Parathyroid adenoma (tissue), 2 donors: ENCODE data around the gene KRT39.
"Not testable (repeated sequence)": the region's sequence is repeated elsewhere in the genome, so short reads cannot be mapped to it uniquely, and the experiment has no call there.

Experiments
- H2AFZ ChIP-seq: fragments of 300-600 bp; sonication (generic); one replicate; pipeline ENCODE4 v1.7.0; 2017; ENCODE audit warnings: antibody characterized with exemption, mild to moderate bottlenecking
- H3K27ac ChIP-seq: fragments of 300-600 bp; sonication (generic); one replicate; pipeline ENCODE4 v1.7.0; 2017
- H3K27me3 ChIP-seq: fragments of 300-600 bp; sonication (generic); one replicate; pipeline ENCODE4 v1.7.0; 2017; ENCODE audit warnings: low read length; ENCODE audit not compliant: control insufficient read depth, insufficient read depth
- H3K36me3 ChIP-seq: fragments of 300-600 bp; sonication (generic); one replicate; pipeline ENCODE4 v1.7.0; 2017; ENCODE audit warnings: low read length; ENCODE audit not compliant: control insufficient read depth, insufficient read depth
- H3K4me1 ChIP-seq: fragments of 300-600 bp; sonication (generic); one replicate; pipeline ENCODE4 v1.7.0; 2017; ENCODE audit warnings: control low read depth
- H3K4me2 ChIP-seq: fragments of 300-600 bp; sonication (generic); one replicate; pipeline ENCODE4 v1.7.0; 2017; ENCODE audit warnings: low read length
- H3K4me3 ChIP-seq: fragments of 300-600 bp; sonication (generic); one replicate; pipeline ENCODE4 v1.7.0; 2017; ENCODE audit warnings: low read depth, low read length
- H3K79me2 ChIP-seq: fragments of 300-600 bp; sonication (generic); one replicate; pipeline ENCODE4 v1.7.0; 2017; ENCODE audit warnings: control low read depth
- H3K9ac ChIP-seq: fragments of 300-600 bp; sonication (generic); one replicate; pipeline ENCODE4 v1.7.0; 2017; ENCODE audit warnings: mild to moderate bottlenecking
- H3K9me3 ChIP-seq: fragments of 300-600 bp; sonication (generic); one replicate; pipeline ENCODE4 v1.7.0; 2017; ENCODE audit warnings: low read length; ENCODE audit not compliant: control insufficient read depth
- CTCF ChIP-seq: fragments of 300-600 bp; sonication (generic); IDR thresholded peaks from one replicate; pipeline ENCODE4 v1.7.0; 2017; ENCODE audit warnings: antibody characterized with exemption, mild to moderate bottlenecking
- donor health status: primary hyperparathyroidism.

The KRT39 gene

GRCh38 chr17:40926341-40926740 is 40.4 kb downstream of the KRT39 start:
- H3K27ac ChIP-seq, result no peak overlapping the region
- no peak overlapping the region for H2AFZ ChIP-seq
- no peaks in the 10 kb centered on the region for H3K79me2 ChIP-seq
- H3K27me3 ChIP-seq, result no peaks in the 10 kb centered on the region
- H3K4me1 ChIP-seq, result no peaks in the 10 kb centered on the region
- no peak overlapping the region for H3K4me3 ChIP-seq
- no peak for TF ChIP-seq CTCF
- no peak overlapping the region for H3K9ac ChIP-seq
- H3K4me2 ChIP-seq, result no peak overlapping the region
- H3K9me3 ChIP-seq, result no peaks in the 10 kb centered on the region
- H3K36me3 ChIP-seq, result no peaks in the 10 kb centered on the region

GRCh38 chr17:40922239-40922638 is 44.5 kb downstream of the KRT39 start:
- no peak overlapping the region for H2AFZ ChIP-seq
- no peak overlapping the region for H3K27ac ChIP-seq
- TF ChIP-seq CTCF, result no peak
- H3K79me2 ChIP-seq, result no peaks in the 10 kb centered on the region
- no peaks in the 10 kb centered on the region for H3K9me3 ChIP-seq
- H3K4me1 ChIP-seq, result no peaks in the 10 kb centered on the region
- no peaks in the 10 kb centered on the region for H3K36me3 ChIP-seq
- no peak overlapping the region for H3K9ac ChIP-seq
- no peak overlapping the region for H3K4me2 ChIP-seq
- no peak overlapping the region for H3K4me3 ChIP-seq
- no peaks in the 10 kb centered on the region for H3K27me3 ChIP-seq

DNA sequence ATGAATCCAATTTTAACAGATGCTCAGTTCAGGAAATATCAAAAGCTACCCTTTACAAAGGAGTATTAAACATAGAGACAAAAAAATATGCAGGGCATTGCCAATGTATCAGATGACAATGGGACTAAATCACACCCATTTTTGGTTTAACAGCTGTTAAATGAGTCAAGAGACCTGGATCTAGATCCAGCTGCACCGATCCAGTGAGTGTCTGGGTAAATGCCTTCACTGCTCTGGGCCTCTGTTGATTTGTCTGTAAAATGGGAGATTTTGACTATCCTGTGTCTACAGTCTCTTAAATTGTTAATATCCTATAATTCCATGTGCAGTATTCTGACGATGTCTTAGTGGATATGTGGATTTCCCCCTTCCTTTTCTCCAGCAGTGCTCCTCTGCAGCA is 45.7 kb downstream of the KRT39 start:
- no peak overlapping the region for H2AFZ ChIP-seq
- H3K4me2 ChIP-seq, result no peak overlapping the region
- no peaks in the 10 kb centered on the region for H3K27me3 ChIP-seq
- no peak overlapping the region for H3K4me3 ChIP-seq
- no peaks in the 10 kb centered on the region for H3K36me3 ChIP-seq
- no peaks in the 10 kb centered on the region for H3K4me1 ChIP-seq
- H3K9ac ChIP-seq, result no peak overlapping the region
- TF ChIP-seq CTCF, result no peak
- no peak overlapping the region for H3K27ac ChIP-seq
- H3K9me3 ChIP-seq, result no peaks in the 10 kb centered on the region
- no peaks in the 10 kb centered on the region for H3K79me2 ChIP-seq

DNA sequence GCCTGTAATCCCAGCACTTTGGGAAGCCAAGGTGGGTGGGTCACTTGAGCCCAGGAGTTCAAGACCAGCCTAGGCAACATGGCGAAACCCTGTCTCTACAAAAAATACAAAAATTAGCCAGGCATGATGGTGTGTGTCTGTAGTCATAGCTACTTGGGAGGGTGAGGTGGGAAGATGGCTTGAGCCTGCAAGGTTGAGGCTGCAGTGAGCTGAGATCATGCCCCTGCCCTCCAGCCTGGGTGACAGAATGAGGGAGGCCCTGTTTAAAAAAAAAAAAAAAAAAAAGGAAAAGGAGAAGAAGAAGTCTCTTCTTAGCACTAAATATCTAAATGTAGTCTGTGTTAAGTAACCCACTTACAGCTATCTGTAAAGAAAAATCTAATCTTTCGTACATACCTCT is 49.6 kb downstream of the KRT39 start:
- H3K36me3 ChIP-seq, H3K4me2 ChIP-seq: not testable (repeated sequence)

DNA sequence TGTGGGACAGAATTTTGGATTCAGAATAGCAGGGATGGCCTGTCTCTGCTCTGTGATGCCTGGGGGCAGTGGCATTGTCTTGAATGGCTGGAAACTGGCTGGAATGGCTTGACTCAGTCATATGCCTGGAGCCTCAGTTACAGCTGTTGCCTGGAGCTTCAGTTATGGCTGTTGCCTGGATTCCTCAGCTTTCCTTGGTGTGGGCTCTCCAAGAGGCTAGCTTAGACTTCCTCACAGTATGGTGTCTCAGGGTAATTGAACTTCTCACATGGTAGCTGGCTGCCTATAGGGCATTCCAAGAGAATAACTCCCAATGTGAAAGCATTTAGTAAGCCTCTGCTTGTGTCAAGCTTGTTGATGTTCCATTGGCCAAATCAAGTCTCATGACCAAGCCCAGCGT is 50.4 kb downstream of the KRT39 start:
- no peak overlapping the region for H3K27ac ChIP-seq
- no peak overlapping the region for H3K4me3 ChIP-seq
- H3K9ac ChIP-seq, result no peak overlapping the region

More for the DNA sequence above, 49.6 kb downstream of the KRT39 start:
- not testable (repeated sequence) for H2AFZ ChIP-seq, H3K27me3 ChIP-seq, H3K9me3 ChIP-seq, H3K4me3 ChIP-seq, H3K9ac ChIP-seq, H3K4me1 ChIP-seq, H3K27ac ChIP-seq, H3K79me2 ChIP-seq

More for the DNA sequence above, 50.4 kb downstream of the KRT39 start:
- Histone ChIP-seq H3K36me3 (no peaks in the 10 kb centered on the region), H2AFZ (no peak overlapping the region), H3K4me1 (no peaks in the 10 kb centered on the region), H3K9me3 (no peaks in the 10 kb centered on the region), H3K4me2 (no peak overlapping the region), H3K27me3 (no peaks in the 10 kb centered on the region), H3K79me2 (no peaks in the 10 kb centered on the region)
- TF ChIP-seq CTCF, result no peak
